Activated naive CD4-positive, alpha-beta T cell treated with anti-CD3 and anti-CD28 coated beads for 36 hours (primary cell): Measurements from ENCODE around the gene HELT. TPM values are rescaled to one million over a fixed set of nuclear protein-coding genes. Genes with fewer than 3 reads are reported as not detected.

Experiments used
- CTCF ChIA-PET: fragments of 350-600 bp; sonication (Branson Sonifier 250); formaldehyde crosslinking; loops from one replicate; lab custom pipeline; 2021; ENCODE audit warnings: antibody characterized with exemption; lab: Charles Lee
- DNase-seq: peaks from one replicate; pipeline ENCODE4 v3.0.0-alpha.2; 2020
- H3K27ac Mint-ChIP-seq: one replicate; pipeline ENCODE4 v1.8.0; 2021; ENCODE audit warnings: mild to moderate bottlenecking, mixed read lengths
- H3K27me3 Mint-ChIP-seq: one replicate; pipeline ENCODE4 v1.8.0; 2021; ENCODE audit warnings: low read depth, mixed read lengths
- H3K36me3 Mint-ChIP-seq: one replicate; pipeline ENCODE4 v1.8.0; 2021; ENCODE audit warnings: low read depth, mixed read lengths
- H3K4me1 Mint-ChIP-seq: one replicate; pipeline ENCODE4 v1.8.0; 2021; ENCODE audit warnings: low read depth, mixed read lengths
- H3K4me3 Mint-ChIP-seq: one replicate; pipeline ENCODE4 v1.8.0; 2021; ENCODE audit warnings: mild to moderate bottlenecking, moderate library complexity, mixed read lengths
- H3K9me3 Mint-ChIP-seq: one replicate; pipeline ENCODE4 v1.8.0; 2021; ENCODE audit warnings: mixed read lengths
- intact Hi-C: fragments of 100-400 bp; cut with micrococcal nuclease; formaldehyde crosslinking; loops from one replicate; pipeline ENCODE4 v1.15.1; 2023
- total RNA-seq, 2 experiments: library from RNA; stranded (reverse); gene quantifications; one replicate each; pipeline ENCODE4 v1.2.3, GENCODE V29; 2021

Gene HELT
- total RNA-seq, 2 experiments from 2014 or later = not detected

DNA sequence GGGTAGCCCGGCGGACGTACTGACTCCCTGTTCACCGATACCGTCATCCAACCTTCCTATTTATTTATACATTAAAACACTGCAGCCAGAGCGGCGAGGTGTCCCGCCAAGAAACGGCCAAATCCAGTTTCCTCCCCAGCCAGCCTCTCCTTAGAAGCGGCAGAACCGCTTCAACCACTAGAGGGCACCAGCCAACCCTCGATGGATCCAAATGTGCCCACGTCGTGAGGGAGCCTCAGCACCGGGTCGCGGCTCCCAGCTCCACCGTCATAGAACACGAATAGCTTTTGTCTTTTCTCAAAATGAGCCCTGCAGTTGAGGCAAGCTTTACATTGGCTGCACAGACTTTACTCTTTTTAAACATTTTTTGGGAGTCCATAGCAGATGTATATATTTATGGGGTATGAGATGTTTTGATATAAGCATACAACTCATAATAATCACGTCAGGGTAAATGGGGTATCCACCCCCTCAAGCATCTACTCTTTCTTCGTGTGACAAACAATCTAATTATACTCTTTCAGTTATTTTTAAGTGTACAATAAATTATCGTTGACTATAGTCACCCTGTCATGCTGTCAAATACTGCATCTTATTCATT is 13.0 kb upstream of the HELT start:
- CTCF ChIA-PET = interaction anchor here (0.6 to 3.1 kb wide), 26 partner anchors 8 to 593 kb away, joined by 3 to 15 read pairs (median 3); partner anchors contain the start of gene SLC25A4
- intact Hi-C loops = loop anchor here (1.0 kb wide), 5 partner anchors 34 to 260 kb away; no protein-coding TSS in a partner anchor
- Mint-ChIP-seq H3K27ac (no peak overlapping the region), H3K4me3 (peak overlapping the region; percentile 17), H3K9me3 (no peaks in the 10 kb centered on the region), H3K36me3 (no peaks in the 10 kb centered on the region), H3K4me1 (peaks cover 6% of the 10 kb centered on the region), H3K27me3 (peaks cover 28% of the 10 kb centered on the region)
- DNase-seq = peak; percentile 92

DNA sequence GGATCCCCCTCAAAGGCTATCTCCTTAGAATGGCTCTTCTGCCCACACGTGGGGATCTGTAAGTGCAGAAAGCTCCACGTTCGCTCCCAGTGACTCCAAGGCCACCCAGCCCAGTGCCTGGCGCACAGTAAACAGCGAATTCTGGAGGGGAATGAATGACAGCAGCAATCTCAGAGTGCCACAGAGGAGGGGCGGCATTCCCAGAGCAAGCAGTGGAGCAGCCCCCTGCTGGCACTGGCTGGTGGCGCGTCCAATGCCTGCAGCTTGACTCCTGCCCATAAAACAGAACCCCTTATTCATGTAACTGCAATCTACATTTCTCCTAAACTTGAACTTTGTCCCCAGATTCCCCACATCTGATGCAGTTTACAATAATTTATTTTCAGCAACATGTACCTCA is 6.9 kb upstream of the HELT start:
- Mint-ChIP-seq H3K4me1 (peaks cover 5% of the 10 kb centered on the region), H3K27me3 (peaks cover 57% of the 10 kb centered on the region), H3K9me3 (no peaks in the 10 kb centered on the region), H3K36me3 (no peaks in the 10 kb centered on the region), H3K27ac (no peak overlapping the region), H3K4me3 (no peak overlapping the region)
- intact Hi-C loops = no loop called here
- CTCF ChIA-PET = interaction anchor here (0.7 to 1.8 kb wide), 4 partner anchors 28 to 1026 kb away, joined by 3 to 6 read pairs (median 4); no protein-coding TSS in a partner anchor
- no peak for DNase-seq

DNA sequence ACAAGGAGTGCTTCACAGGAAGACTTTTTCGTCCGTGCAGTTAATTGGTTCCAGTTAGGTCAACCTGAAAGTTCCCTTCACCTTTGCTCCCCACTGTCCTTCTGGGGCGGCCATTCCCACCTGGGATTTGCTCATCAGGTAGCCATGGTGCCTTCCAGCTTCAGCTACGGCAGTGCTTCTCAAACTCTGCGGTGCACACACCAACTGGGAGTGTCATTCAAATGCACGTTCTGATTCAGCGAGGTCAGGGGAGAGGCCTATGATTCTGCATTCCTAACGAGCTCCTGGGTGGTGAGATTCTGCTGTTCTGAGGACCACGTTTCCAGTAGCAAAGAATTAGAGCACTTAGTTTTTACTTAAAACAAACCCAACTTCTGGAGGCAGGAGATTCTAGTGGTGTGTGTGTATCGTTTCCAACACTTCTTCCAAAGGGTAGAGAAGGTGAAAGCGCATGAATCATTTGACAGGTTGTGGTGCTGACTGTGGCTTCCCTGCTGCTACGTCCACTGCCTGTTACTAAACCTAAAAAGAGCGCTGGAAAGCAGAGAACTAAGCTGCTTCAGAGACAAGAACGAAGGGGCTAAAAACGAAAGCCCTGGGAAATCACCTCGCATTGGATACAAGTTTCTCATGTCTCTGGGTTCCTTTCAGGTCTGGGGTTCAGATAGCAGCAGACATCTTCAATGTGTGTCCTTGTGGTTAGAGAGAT is 4.7 kb upstream of the HELT start:
- Mint-ChIP-seq H3K9me3 (no peaks in the 10 kb centered on the region), H3K4me1 (peaks cover 10% of the 10 kb centered on the region), H3K27me3 (peaks cover 62% of the 10 kb centered on the region), H3K4me3 (no peak overlapping the region), H3K27ac (no peak overlapping the region), H3K36me3 (no peaks in the 10 kb centered on the region)
- no peak for DNase-seq
- intact Hi-C loops = no loop called here
- CTCF ChIA-PET = interaction anchor here (1.1 kb wide), 1 partner anchor 9 kb away, joined by 5 read pairs; no protein-coding TSS in a partner anchor

DNA sequence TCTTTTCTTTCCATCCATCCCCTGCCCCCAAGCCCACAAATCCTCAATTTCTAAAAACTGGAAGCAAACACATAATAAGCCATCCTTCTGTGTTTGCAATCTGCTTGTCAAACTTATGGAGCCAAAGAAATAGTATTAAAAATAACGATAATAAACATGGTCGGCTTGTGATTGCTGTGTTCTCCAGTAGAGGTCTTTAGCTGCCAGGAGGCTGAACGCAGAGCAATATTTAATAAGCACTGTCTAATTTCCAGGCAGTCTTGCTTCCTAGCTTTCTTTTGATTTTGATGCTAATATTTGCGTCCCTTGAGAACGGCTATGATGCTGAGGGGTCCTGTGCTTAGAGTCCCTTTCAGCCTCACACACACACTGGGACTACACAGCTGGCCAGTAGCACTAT is 3.2 kb upstream of the HELT start:
- H3K27me3 Mint-ChIP-seq = peaks cover 63% of the 10 kb centered on the region
- no peak overlapping the region for H3K27ac Mint-ChIP-seq
- no peak overlapping the region for H3K4me3 Mint-ChIP-seq
- peaks cover 13% of the 10 kb centered on the region for H3K4me1 Mint-ChIP-seq
- no peak for DNase-seq
- intact Hi-C loops = no loop called here
- no peaks in the 10 kb centered on the region for H3K36me3 Mint-ChIP-seq
- no peaks in the 10 kb centered on the region for H3K9me3 Mint-ChIP-seq
- CTCF ChIA-PET = interaction anchor here (1.2 kb wide), 1 partner anchor 18 kb away, joined by 3 read pairs; no protein-coding TSS in a partner anchor

DNA sequence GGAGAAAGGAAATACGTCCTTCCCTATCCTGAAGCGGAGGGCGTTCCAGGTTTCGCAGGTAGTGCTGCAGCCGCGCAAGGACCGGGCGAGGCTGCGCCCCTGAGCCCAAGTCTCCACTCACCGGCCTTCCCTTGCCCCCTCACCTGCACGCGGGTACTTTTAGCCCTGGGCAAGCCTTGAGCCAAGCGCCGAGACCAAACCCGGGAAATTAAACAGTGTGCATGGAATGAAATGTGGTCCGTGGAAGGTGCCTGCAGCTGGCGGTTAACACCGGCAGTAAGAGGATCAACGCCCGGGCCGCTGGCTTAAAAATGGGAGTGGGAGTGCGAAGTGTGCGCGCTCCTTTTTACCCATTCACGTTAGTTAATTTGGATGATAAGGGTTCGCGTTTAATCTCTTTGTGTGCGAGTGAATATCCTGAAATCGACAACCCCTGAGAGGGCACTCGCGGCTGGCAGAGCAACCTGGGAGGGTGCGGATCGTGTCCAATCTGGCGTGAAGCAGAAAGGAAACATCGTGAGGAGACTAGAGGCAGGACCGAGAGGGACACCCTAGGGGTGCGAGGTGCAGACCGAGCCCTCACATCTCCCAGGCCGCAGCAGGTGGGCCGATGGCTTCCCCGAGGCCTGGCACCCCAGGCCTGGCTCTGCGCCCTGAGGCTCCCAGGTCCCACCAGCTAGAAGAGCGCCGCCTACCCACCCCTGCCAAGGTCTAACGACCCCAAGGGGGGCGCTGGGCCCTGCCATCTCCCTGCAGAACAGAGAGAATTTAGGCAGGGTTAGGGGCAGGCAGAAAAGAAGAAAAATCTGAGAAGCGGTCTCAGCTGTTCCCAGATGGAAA is 2.0 kb upstream of the HELT start:
- H3K36me3 Mint-ChIP-seq = no peaks in the 10 kb centered on the region
- H3K27ac Mint-ChIP-seq = no peak overlapping the region
- H3K4me1 Mint-ChIP-seq = peaks cover 19% of the 10 kb centered on the region
- no peaks in the 10 kb centered on the region for H3K9me3 Mint-ChIP-seq
- intact Hi-C loops = no loop called here
- CTCF ChIA-PET = interaction anchor here (0.8 to 1.2 kb wide), 3 partner anchors 11 to 23 kb away, joined by 3 read pairs; no protein-coding TSS in a partner anchor
- peaks cover 68% of the 10 kb centered on the region for H3K27me3 Mint-ChIP-seq
- no peak overlapping the region for H3K4me3 Mint-ChIP-seq
- no peak for DNase-seq

DNA sequence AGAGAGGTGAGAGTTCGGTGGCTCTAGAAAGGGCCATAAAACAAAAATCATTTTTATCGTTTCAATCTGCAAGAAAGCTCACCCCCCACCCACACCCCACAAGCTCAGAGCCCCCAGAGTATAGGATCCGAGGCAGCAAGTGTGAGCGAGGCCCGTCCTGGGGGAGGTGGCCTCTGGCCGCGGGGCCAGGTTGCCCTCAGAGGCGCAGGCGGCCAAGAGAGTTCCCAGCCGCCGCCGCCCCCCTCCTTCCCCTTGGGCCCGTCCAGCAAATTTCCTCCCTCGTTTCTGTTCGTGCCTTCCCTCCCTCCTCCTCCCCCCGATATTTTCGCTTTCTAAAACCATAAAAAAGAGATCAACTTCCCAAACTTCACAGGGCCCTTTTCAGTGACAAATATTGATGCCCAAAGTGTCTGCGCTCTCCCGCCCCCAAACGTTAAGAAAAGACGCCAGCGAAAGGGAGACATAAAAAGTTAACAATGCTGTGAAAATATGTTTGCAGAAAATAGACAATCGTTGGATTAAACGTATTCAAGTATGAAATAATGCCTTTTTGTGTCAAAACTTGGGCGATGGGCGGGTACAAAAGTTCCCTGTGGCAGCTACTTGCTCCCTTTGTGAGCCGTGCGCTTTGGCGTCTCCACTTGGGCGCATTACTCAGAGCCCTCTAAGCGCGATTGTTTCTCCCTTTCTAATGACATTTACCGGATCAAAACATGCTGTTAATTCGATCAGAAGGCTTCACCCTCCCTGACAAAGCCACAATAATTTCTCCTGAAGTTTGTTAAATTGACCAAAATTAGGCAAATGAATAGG is 1.1 kb upstream of the HELT start:
- no peak overlapping the region for H3K27ac Mint-ChIP-seq
- intact Hi-C loops = no loop called here
- no peaks in the 10 kb centered on the region for H3K9me3 Mint-ChIP-seq
- peaks cover 70% of the 10 kb centered on the region for H3K27me3 Mint-ChIP-seq
- H3K4me1 Mint-ChIP-seq = peaks cover 26% of the 10 kb centered on the region
- H3K4me3 Mint-ChIP-seq = no peak overlapping the region
- no peaks in the 10 kb centered on the region for H3K36me3 Mint-ChIP-seq
- CTCF ChIA-PET = interaction anchor here (0.8 to 1.3 kb wide), 3 partner anchors 12 to 25 kb away, joined by 3 read pairs; no protein-coding TSS in a partner anchor
- no peak for DNase-seq

DNA sequence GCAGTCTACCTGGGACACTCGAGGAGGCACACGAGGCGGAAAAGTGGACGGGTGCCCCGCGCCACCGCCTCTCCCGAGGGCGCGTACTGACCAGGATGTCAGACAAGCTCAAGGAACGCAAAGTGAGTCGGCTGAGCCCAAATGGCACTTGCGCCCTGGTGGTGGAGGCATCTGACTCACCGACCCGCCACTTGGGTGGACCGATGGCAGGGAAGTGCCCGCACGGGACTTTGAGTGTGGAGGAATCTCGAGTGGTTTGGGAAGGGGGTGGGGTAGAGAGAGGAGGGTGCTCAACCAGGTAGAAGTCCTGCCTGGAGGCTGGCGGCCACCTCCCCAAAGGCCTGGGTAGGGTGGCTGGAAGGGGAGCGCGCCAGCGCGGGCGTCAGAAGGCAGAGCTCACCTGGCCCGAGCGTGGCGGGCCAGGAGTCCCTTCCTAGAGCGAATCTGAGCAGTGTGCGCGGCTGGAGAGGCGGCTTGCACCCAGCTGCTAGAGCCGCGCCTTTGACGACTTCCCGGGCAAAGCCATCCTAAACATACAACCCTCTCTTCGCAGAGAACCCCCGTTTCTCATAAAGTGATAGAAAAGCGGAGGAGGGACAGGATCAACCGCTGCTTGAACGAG is 655 bp downstream of the HELT start:
- CTCF ChIA-PET = interaction anchor here (1.3 to 1.7 kb wide), 2 partner anchors 9 to 23 kb away, joined by 3 to 4 read pairs; no protein-coding TSS in a partner anchor
- peaks cover 75% of the 10 kb centered on the region for H3K27me3 Mint-ChIP-seq
- no peaks in the 10 kb centered on the region for H3K9me3 Mint-ChIP-seq
- no peak for DNase-seq
- H3K27ac Mint-ChIP-seq = no peak overlapping the region
- H3K4me3 Mint-ChIP-seq = no peak overlapping the region
- H3K4me1 Mint-ChIP-seq = peaks cover 26% of the 10 kb centered on the region
- intact Hi-C loops = no loop called here
- H3K36me3 Mint-ChIP-seq = no peaks in the 10 kb centered on the region

DNA sequence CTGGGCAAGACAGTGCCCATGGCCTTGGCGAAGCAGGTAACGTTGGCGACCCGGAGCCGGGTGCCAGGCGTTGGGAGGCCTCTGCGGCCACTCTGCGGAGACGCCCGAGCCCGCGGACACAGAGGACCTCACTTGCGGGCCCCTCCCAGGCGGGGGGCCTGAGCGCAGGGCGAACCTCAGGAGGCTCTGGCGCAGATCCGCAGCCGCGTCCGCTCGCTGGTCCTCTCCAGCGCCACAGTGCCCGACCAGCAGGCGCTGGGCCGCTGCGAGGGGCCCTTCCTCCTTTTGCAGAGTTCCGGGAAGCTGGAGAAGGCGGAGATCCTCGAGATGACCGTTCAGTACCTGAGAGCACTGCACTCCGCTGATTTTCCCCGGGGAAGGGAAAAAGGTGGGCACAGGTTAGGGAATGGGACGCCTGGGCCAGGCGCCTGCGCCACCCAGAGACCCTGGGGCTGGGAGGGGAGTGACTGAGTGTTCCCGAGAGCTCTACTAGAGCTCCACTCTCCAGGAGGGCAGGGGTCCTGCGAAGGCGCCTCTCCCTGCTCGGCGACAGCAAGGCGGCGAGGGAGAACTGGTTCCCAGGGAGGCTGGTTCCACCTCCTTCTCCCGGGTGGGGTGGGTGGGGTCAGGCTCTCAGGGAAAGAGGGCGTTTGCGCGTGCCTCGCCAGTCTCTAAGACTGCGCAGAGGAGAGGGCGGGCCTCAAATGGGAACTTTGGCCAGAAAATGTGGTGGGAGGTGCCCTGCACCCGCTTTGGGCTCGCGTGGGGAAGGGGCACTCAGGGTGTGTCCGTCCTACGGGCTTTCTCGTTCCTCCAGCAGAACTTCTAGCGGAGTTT is 1.4 kb downstream of the HELT start:
- Mint-ChIP-seq H3K9me3 (no peaks in the 10 kb centered on the region), H3K4me1 (peaks cover 26% of the 10 kb centered on the region), H3K4me3 (no peak overlapping the region), H3K27ac (no peak overlapping the region), H3K27me3 (peaks cover 70% of the 10 kb centered on the region), H3K36me3 (no peaks in the 10 kb centered on the region)
- CTCF ChIA-PET = interaction anchor here (1.7 kb wide), 1 partner anchor 10 kb away, joined by 4 read pairs; no protein-coding TSS in a partner anchor
- intact Hi-C loops = no loop called here
- DNase-seq = no peak

DNA sequence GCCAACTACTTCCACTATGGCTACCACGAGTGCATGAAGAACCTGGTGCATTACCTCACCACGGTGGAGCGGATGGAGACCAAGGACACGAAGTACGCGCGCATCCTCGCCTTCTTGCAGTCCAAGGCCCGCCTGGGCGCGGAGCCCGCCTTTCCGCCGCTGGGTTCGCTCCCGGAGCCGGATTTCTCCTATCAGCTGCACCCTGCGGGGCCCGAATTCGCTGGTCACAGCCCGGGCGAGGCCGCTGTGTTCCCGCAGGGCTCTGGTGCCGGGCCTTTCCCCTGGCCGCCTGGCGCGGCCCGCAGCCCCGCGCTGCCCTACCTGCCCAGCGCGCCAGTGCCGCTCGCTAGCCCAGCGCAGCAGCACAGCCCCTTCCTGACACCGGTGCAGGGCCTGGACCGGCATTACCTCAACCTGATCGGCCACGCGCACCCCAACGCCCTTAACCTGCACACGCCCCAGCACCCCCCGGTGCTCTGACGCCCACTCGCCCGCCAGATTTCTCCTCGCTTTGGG is 2.1 kb downstream of the HELT start:
- intact Hi-C loops = no loop called here
- no peak overlapping the region for H3K27ac Mint-ChIP-seq
- CTCF ChIA-PET = no interaction called here

DNA sequence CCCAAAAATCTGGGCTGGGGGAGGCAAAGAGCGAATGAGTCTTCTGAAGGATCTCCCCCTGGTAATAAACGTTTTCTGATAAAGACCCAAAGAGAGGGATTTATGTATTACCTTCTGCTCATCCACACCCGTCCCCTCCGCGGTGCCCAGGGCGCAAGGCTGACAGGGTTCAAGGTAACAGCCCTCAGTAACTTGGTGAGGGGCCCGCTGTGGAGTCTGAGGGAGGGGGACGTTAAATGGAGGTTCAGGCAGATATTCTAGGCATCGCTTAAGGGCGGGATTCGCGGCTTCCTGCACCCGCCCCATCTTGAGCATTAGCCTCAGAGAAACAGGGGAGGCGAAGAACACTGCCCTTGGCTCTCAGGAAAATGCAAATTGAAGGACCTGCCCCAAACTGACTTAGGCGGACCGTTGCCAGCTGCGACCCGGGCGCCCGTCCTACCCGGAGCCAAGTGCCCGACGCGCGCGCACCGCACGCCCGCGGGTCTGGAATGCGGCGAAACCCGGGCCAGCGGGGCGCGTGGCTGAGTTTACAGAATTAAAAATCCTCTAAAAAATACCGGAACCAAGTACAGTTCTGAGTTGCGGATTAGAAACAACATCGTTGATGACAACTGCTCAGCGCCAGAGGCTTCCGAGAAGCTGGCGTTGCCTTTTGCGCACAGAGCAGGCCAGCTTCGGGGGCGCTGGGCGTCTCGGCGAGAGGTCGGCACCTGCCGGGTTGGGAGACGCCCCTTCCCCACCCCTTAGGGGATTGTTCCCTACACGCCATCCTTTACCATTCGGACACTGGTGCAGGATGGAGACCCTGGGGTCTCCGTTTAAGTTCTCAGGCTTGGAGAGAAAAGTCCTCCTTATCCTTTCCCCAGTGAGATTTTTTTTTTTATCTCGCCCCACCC is 2.8 kb downstream of the HELT start:
- DNase-seq = no peak
- peaks cover 23% of the 10 kb centered on the region for H3K4me1 Mint-ChIP-seq
- CTCF ChIA-PET = no interaction called here
- H3K27me3 Mint-ChIP-seq = peaks cover 63% of the 10 kb centered on the region
- intact Hi-C loops = no loop called here
- no peaks in the 10 kb centered on the region for H3K36me3 Mint-ChIP-seq
- H3K4me3 Mint-ChIP-seq = no peak overlapping the region
- H3K9me3 Mint-ChIP-seq = no peaks in the 10 kb centered on the region
- no peak overlapping the region for H3K27ac Mint-ChIP-seq

More for the DNA sequence above, 2.1 kb downstream of the HELT start:
- Mint-ChIP-seq H3K36me3 (no peaks in the 10 kb centered on the region), H3K9me3 (no peaks in the 10 kb centered on the region), H3K4me1 (peaks cover 26% of the 10 kb centered on the region), H3K4me3 (no peak overlapping the region), H3K27me3 (peaks cover 68% of the 10 kb centered on the region)
- no peak for DNase-seq
